H9 (cell line): Measurements from ENCODE around the gene RPL34. TPM values are rescaled to one million over a fixed set of nuclear protein-coding genes. Genes with fewer than 3 reads are reported as not detected.

Source experiments
- DNase-seq: peaks from one replicate; pipeline ENCODE4 v3.0.0-alpha.2; 2017
- H2AFZ ChIP-seq: one replicate; pipeline ENCODE4 v1.6.1; 2013; ENCODE audit warnings: mild to moderate bottlenecking, low read length, control low read depth, moderate library complexity
- H2AK5ac ChIP-seq: 2 replicates; pipeline ENCODE4 v1.6.1; 2013; ENCODE audit warnings: low read length, control low read depth, mixed read lengths; ENCODE audit not compliant: insufficient read length
- H2BK120ac ChIP-seq: one replicate; pipeline ENCODE4 v1.6.1; 2013; ENCODE audit warnings: low read depth, mild to moderate bottlenecking, low read length, control low read depth, inconsistent platforms; ENCODE audit not compliant: poor library complexity, severe bottlenecking
- H2BK12ac ChIP-seq: 2 replicates; pipeline ENCODE4 v1.6.1; 2013; ENCODE audit warnings: low read length, control low read depth, mixed read lengths, low read depth; ENCODE audit not compliant: insufficient read length
- H2BK15ac ChIP-seq: 2 replicates; pipeline ENCODE4 v1.6.1; 2013; ENCODE audit warnings: low read depth, low read length, control low read depth
- H2BK20ac ChIP-seq: one replicate; pipeline ENCODE4 v1.6.1; 2013; ENCODE audit warnings: low read depth, mild to moderate bottlenecking, low read length, control low read depth, inconsistent platforms; ENCODE audit not compliant: poor library complexity, severe bottlenecking
- H2BK5ac ChIP-seq: 2 replicates; pipeline ENCODE4 v1.6.1; 2013; ENCODE audit warnings: low read length, control low read depth, mixed read lengths; ENCODE audit not compliant: insufficient read length
- H3K14ac ChIP-seq: 2 replicates; pipeline ENCODE4 v1.6.1; 2013; ENCODE audit warnings: low read length, control low read depth; ENCODE audit not compliant: insufficient read depth
- H3K18ac ChIP-seq: 2 replicates; pipeline ENCODE4 v1.6.1; 2013; ENCODE audit warnings: low read depth, mild to moderate bottlenecking, mixed read lengths, low read length, control low read depth; ENCODE audit not compliant: insufficient read length
- H3K23ac ChIP-seq: 2 replicates; pipeline ENCODE4 v1.6.1; 2013; ENCODE audit warnings: low read length, control low read depth, mixed read lengths, low read depth; ENCODE audit not compliant: insufficient read length
- H3K23me2 ChIP-seq: 2 replicates; pipeline ENCODE4 v1.6.1; 2013; ENCODE audit warnings: low read depth, mild to moderate bottlenecking, mixed read lengths, low read length, control low read depth; ENCODE audit not compliant: insufficient read length, poor library complexity, severe bottlenecking
- H3K27ac ChIP-seq: 2 replicates; pipeline ENCODE4 v1.5.1; 2013; ENCODE audit warnings: low read length, control low read depth, mixed read lengths, low read depth; ENCODE audit not compliant: insufficient read length
- H3K27me3 ChIP-seq: 2 replicates; pipeline ENCODE4 v1.6.1; 2013; ENCODE audit warnings: low read length, control low read depth, inconsistent platforms; ENCODE audit not compliant: insufficient read depth
- H3K4ac ChIP-seq: 2 replicates; pipeline ENCODE4 v1.6.1; 2013; ENCODE audit warnings: low read depth, mild to moderate bottlenecking, control low read depth, inconsistent platforms, low read length, moderate library complexity
- H3K4me1 ChIP-seq: 2 replicates; pipeline ENCODE4 v1.6.1; 2013; ENCODE audit warnings: low read length, control low read depth, inconsistent platforms; ENCODE audit not compliant: insufficient read depth
- H3K4me2 ChIP-seq: 2 replicates; pipeline ENCODE4 v1.6.1; 2013; ENCODE audit warnings: low read length, control low read depth, mixed read lengths; ENCODE audit not compliant: insufficient read length, insufficient read depth
- H3K56ac ChIP-seq: 2 replicates; pipeline ENCODE4 v1.6.1; 2013; ENCODE audit warnings: low read depth, mild to moderate bottlenecking, mixed read lengths, low read length, control low read depth; ENCODE audit not compliant: insufficient read length
- H3K79me1 ChIP-seq: 2 replicates; pipeline ENCODE4 v1.6.1; 2013; ENCODE audit warnings: low read depth, mild to moderate bottlenecking, moderate library complexity, low read length, control low read depth, inconsistent platforms; ENCODE audit not compliant: insufficient read depth, poor library complexity, severe bottlenecking
- H3K79me2 ChIP-seq: 2 replicates; pipeline ENCODE4 v1.6.1; 2013; ENCODE audit warnings: low read length, control low read depth, inconsistent platforms; ENCODE audit not compliant: insufficient read depth
- H3K9ac ChIP-seq: 2 replicates; pipeline ENCODE4 v1.6.1; 2013; ENCODE audit warnings: low read length, control low read depth, mixed read lengths; ENCODE audit not compliant: insufficient read length; ENCODE audit errors: extremely low read depth
- H3K9me3 ChIP-seq: one replicate; pipeline ENCODE4 v1.6.1; 2013; ENCODE audit warnings: low read depth, low read length, inconsistent platforms; ENCODE audit not compliant: control insufficient read depth
- H3T11ph ChIP-seq: one replicate; pipeline ENCODE4 v1.6.1; 2013; ENCODE audit warnings: mild to moderate bottlenecking, low read length, control low read depth, inconsistent platforms
- H4K20me1 ChIP-seq: one replicate; pipeline ENCODE4 v1.6.1; 2013; ENCODE audit not compliant: control insufficient read depth, insufficient read length, insufficient read depth
- H4K5ac ChIP-seq: 2 replicates; pipeline ENCODE4 v1.6.1; 2013; ENCODE audit warnings: low read depth, mild to moderate bottlenecking, mixed read lengths, low read length, control low read depth; ENCODE audit not compliant: insufficient read length
- H4K8ac ChIP-seq: replicated peaks from 2 replicates; pipeline ENCODE4 v1.6.1; 2013; ENCODE audit warnings: low read length, control low read depth, mixed read lengths, low read depth; ENCODE audit not compliant: insufficient read length
- H4K91ac ChIP-seq: 2 replicates; pipeline ENCODE4 v1.6.1; 2013; ENCODE audit warnings: low read depth, mild to moderate bottlenecking, moderate library complexity, mixed read lengths, low read length, control low read depth; ENCODE audit not compliant: insufficient read length
- H3K27ac Mint-ChIP-seq, 3 experiments: 2 replicates in 2 of 3; 3 replicates in 1 of 3; pipeline ENCODE4 v1.8.0; 2020 to 2021; ENCODE audit warnings: mixed read lengths in 3 of 3, mild to moderate bottlenecking in 1 of 3, moderate library complexity in 1 of 3
- H3K27me3 Mint-ChIP-seq: 2 replicates; pipeline ENCODE4 v1.8.0; 2021; ENCODE audit warnings: low read depth, mild to moderate bottlenecking, moderate library complexity, mixed read lengths
- H3K36me3 Mint-ChIP-seq, 3 experiments: 2 replicates in 2 of 3; 3 replicates in 1 of 3; pipeline ENCODE4 v1.8.0; 2020 to 2021; ENCODE audit warnings: low read depth in 3 of 3, mixed read lengths in 3 of 3; ENCODE audit not compliant: insufficient read depth in 1 of 3
- H3K4me1 Mint-ChIP-seq, 2 experiments: 2 replicates each; pipeline ENCODE4 v1.8.0; 2020; ENCODE audit warnings: mixed read lengths in 2 of 2
- H3K4me3 Mint-ChIP-seq, 2 experiments: 2 replicates in 1 of 2; 3 replicates in 1 of 2; pipeline ENCODE4 v1.8.0; 2020 to 2021; ENCODE audit warnings: mild to moderate bottlenecking in 2 of 2, mixed read lengths in 2 of 2, moderate library complexity in 1 of 2
- H3K9me3 Mint-ChIP-seq, 2 experiments: 2 replicates in 1 of 2; 3 replicates in 1 of 2; pipeline ENCODE4 v1.8.0; 2020; ENCODE audit warnings: mild to moderate bottlenecking in 2 of 2, mixed read lengths in 2 of 2, moderate library complexity in 1 of 2
- CTCF ChIP-seq: fragments of 200-600 bp; sonication (generic); conservative IDR thresholded peaks from 3 replicates; pipeline ENCODE4 v1.8.0; 2021; ENCODE audit warnings: antibody characterized with exemption, mild to moderate bottlenecking
- WGBS: extraction: QIAGEN DNeasy Blood & Tissue Kit; methylation state at CpG from one replicate; pipeline ENCODE4 v1.1.7; 2013; ENCODE audit warnings: missing lambda C conversion rate, low lambda C conversion rate, mixed read lengths; ENCODE audit not compliant: insufficient read length; ENCODE audit errors: extremely low coverage; 5-methylcytosine and 5-hydroxymethylcytosine counted together
- total RNA-seq: library from RNA; stranded (reverse); gene quantifications from 2 replicates; pipeline ENCODE4 v1.2.1, GENCODE V29; 2021

RPL34 gene
- total RNA-seq, 1 experiment from 2014 or later = 1,375 TPM

- no peak overlapping the region for H2BK15ac ChIP-seq
- no peaks in the 10 kb centered on the region for H3K79me2 ChIP-seq
- no peak for DNase-seq
- H2AK5ac ChIP-seq = no peak overlapping the region
- no peaks in the 10 kb centered on the region for H3K9me3 Mint-ChIP-seq
- H3K27me3 Mint-ChIP-seq = no peaks in the 10 kb centered on the region; the same call in 1 of the 2 replicates
- H3K23me2 ChIP-seq = no peaks in the 10 kb centered on the region
- H2BK120ac ChIP-seq = no peak overlapping the region
- no peak overlapping the region for H3K23ac ChIP-seq
- H3K27me3 ChIP-seq = no peaks in the 10 kb centered on the region
- no peak overlapping the region; a peak in 1 of 5 replicates for H3K4me3 Mint-ChIP-seq
- H2BK20ac ChIP-seq = no peak overlapping the region
- H3K18ac ChIP-seq = no peak overlapping the region
- H4K8ac ChIP-seq = no peak overlapping the region
- H2AFZ ChIP-seq = no peak overlapping the region
- no peak overlapping the region for H3K4ac ChIP-seq
- no peaks in the 10 kb centered on the region for H3K79me1 ChIP-seq
- no peak overlapping the region for H4K91ac ChIP-seq
- H3K56ac ChIP-seq = no peak overlapping the region
- no peaks in the 10 kb centered on the region for H4K20me1 ChIP-seq
- no peaks in the 10 kb centered on the region for H3K9me3 ChIP-seq
- no peak overlapping the region for H4K5ac ChIP-seq
- H2BK5ac ChIP-seq = no peak overlapping the region
- H3K27ac Mint-ChIP-seq = peak overlapping the region in 1 of 3 experiments; percentile 80; a peak in 3 of 7 replicates
- no peak overlapping the region for H3K9ac ChIP-seq
- no peak overlapping the region for H3K4me2 ChIP-seq
- H3K27ac ChIP-seq = no peak overlapping the region
- no peak overlapping the region for H3K14ac ChIP-seq
- H3K36me3 Mint-ChIP-seq = peaks cover 16 to 42% (median 31%) of the 10 kb centered on the region in 3 experiments
- H3K4me1 ChIP-seq = no peaks in the 10 kb centered on the region
- H3K4me1 Mint-ChIP-seq = no peaks in the 10 kb centered on the region
- TF ChIP-seq CTCF = no peak
- no CpG with 5 or more reads among the region's 8 CpGs for WGBS
- H3T11ph ChIP-seq = no peak overlapping the region
- H2BK12ac ChIP-seq = no peak overlapping the region
These were observed 14.8 kb downstream of the RPL34 start for GRCh38 chr4:108635070-108635655.
